ENCODE measurements around the gene DLK2. TPM values are rescaled to one million over a fixed set of nuclear protein-coding genes. Genes with fewer than 3 reads are reported as not detected.

Gene DLK2
- total RNA-seq, 1 experiment from 2014 or later = 1.6 TPM

DNA sequence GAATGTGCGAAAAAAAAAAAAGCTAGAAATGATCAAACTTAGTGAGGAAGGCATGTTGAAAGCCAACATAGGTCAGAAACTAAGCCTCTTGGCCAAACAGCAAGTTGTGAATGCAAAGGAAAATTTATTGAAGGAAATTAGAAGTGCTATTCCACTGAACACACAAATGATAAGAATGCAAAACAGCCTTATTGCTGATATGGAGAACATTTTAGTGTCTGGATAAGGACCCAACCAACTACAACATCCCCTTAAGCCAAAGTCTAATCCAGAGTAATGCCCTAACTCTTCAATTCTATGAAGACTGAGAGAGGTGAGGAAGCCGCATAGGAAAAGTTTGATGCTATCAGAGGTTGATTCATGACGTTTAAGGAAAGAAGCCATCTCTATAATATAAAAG is 33.5 kb downstream of the DLK2 start:
- H3K9me3 ChIP-seq (ENCODE audit: control insufficient read depth in 1 of 2, insufficient read depth in 1 of 2, low read depth in 1 of 2, low read length in 2 of 2) = no peaks in the 10 kb centered on the region
- ChIA-PET POLR2A (no interaction called here), CTCF (no interaction called here), RAD21 (ENCODE audit: low non-redundant PET in 1 of 2, low total read pairs in 2 of 2, uncharacterized antibody in 2 of 2, unreplicated experiment in 2 of 2) (no interaction called here)
- TF ChIP-seq EZH2phosphoT487 (IDR thresholded peaks at IDR 0.05; ENCODE audit: borderline replicate concordance) (no peak), ZNF274 (IDR thresholded peaks at IDR 0.05; ENCODE audit: low read depth, low read length) (no peak), RAD21 (IDR thresholded peaks at IDR 0.05; ENCODE audit: low read depth) (no peak), SRF (IDR thresholded peaks at IDR 0.05; ENCODE audit: low read depth) (no peak), TCF7L2 (IDR thresholded peaks at IDR 0.05; ENCODE audit: borderline replicate concordance, extremely low read depth, insufficient read depth, insufficient read length) (no peak), CEBPB (IDR thresholded peaks at IDR 0.05; ENCODE audit: low read depth) (no peak), EGR1 (IDR thresholded peaks at IDR 0.05; ENCODE audit: low read depth) (no peak), JUND (IDR thresholded peaks at IDR 0.05) (no peak), CBX3 (IDR thresholded peaks at IDR 0.05; ENCODE audit: low read depth) (no peak)
- TF ChIP-seq, protein P1, sequence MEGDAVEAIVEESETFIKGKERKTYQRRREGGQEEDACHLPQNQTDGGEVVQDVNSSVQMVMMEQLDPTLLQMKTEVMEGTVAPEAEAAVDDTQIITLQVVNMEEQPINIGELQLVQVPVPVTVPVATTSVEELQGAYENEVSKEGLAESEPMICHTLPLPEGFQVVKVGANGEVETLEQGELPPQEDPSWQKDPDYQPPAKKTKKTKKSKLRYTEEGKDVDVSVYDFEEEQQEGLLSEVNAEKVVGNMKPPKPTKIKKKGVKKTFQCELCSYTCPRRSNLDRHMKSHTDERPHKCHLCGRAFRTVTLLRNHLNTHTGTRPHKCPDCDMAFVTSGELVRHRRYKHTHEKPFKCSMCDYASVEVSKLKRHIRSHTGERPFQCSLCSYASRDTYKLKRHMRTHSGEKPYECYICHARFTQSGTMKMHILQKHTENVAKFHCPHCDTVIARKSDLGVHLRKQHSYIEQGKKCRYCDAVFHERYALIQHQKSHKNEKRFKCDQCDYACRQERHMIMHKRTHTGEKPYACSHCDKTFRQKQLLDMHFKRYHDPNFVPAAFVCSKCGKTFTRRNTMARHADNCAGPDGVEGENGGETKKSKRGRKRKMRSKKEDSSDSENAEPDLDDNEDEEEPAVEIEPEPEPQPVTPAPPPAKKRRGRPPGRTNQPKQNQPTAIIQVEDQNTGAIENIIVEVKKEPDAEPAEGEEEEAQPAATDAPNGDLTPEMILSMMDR (IDR thresholded peaks at IDR 0.05 in 2 of 3, conservative IDR thresholded peaks at IDR 0.05 in 1 of 3; ENCODE audit: borderline replicate concordance in 1 of 3, insufficient read depth in 1 of 3, low read depth in 2 of 3, low read length in 2 of 3) = no peak
- TF ChIP-seq, protein P2, sequence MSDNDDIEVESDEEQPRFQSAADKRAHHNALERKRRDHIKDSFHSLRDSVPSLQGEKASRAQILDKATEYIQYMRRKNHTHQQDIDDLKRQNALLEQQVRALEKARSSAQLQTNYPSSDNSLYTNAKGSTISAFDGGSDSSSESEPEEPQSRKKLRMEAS (IDR thresholded peaks at IDR 0.05) = no peak
- DNase-seq (ENCODE audit: low read depth, low spot score) (no peak), ATAC-seq (no peak)
- H4K20me1 ChIP-seq (ENCODE audit: insufficient read depth) = no peaks in the 10 kb centered on the region
- H3K9ac ChIP-seq (ENCODE audit: low read length) = no peak overlapping the region
- no peaks in the 10 kb centered on the region for H3K27me3 ChIP-seq (ENCODE audit: insufficient read depth, low read length)
- H3K9me2 ChIP-seq (ENCODE audit: insufficient read depth) = no peaks in the 10 kb centered on the region
- no peak overlapping the region for H2AFZ ChIP-seq (ENCODE audit: low read depth, low read length, poor library complexity, severe bottlenecking)
- no peak overlapping the region for H3K4me2 ChIP-seq (ENCODE audit: low read length)
- H3K4me1 ChIP-seq (ENCODE audit: control insufficient read depth in 1 of 2, insufficient read depth in 2 of 2, low read length in 2 of 2) = peaks cover 0 to under 1% of the 10 kb centered on the region in 2 experiments; a peak in 2 of 4 replicates
- intact Hi-C loops (cut with micrococcal nuclease) = loop anchor here (1.0 kb wide), 1 partner anchor 16 kb away; no protein-coding TSS in a partner anchor
- H3K27ac ChIP-seq (ENCODE audit: low read depth, low read length) = no peak overlapping the region
- no TSS peak for BruUV-seq (replicated peaks)
- no peaks in the 10 kb centered on the region for H3K79me2 ChIP-seq (ENCODE audit: insufficient read depth, low read length)
- no peak overlapping the region for H3K4me3 ChIP-seq (replicated peaks in 1 of 2; ENCODE audit: low read depth in 1 of 2, low read length in 2 of 2)
- H3K36me3 ChIP-seq (ENCODE audit: control insufficient read depth in 1 of 2, insufficient read depth in 2 of 2, low read length in 2 of 2) = no peaks in the 10 kb centered on the region

Data from HCT116 (cell line).